Left hindlimb (tissue), 1 donor: Measurements from ENCODE around the gene FBXO40.

ENCODE experiments used
- DNase-seq: peaks from one replicate; pipeline ENCODE4 v3.0.0-alpha.2; 2018

FBXO40 gene

GRCh38 chr3:121665488-121665887 is 72.3 kb downstream of the FBXO40 start:
- DNase-seq, result no peak

GRCh38 chr3:121667333-121667732 is 74.2 kb downstream of the FBXO40 start:
- DNase-seq, result no peak

- DNase-seq, result no peak
Measured at GRCh38 chr3:121670676-121671075, 77.5 kb downstream of the FBXO40 start.

GRCh38 chr3:121677141-121677540 is 84.0 kb downstream of the FBXO40 start:
- DNase-seq, result no peak
